Endothelial cell of umbilical vein (primary cell): ENCODE data around the gene FTO. TPM values are rescaled to one million over a fixed set of nuclear protein-coding genes. Genes with fewer than 3 reads are reported as not detected.

Source experiments
- BruUV-seq: library from RNA; stranded (reverse); fragments of 400-500 nt; replicated peaks from 2 replicates; lab custom pipeline; 2021; lab: Mats Ljungman, UMichigan
- CTCF ChIA-PET: fragments of 300-600, 350-600 bp; sonication (Branson Sonifier 250); formaldehyde crosslinking; loops from one replicate; lab custom pipeline; 2021; ENCODE audit warnings: antibody characterized with exemption, inconsistent platforms; lab: Charles Lee
- POLR2A ChIA-PET: fragments of 300-600, 350-600 bp; sonication (Branson Sonifier 250); formaldehyde crosslinking; loops from one replicate; lab custom pipeline; 2021; ENCODE audit warnings: antibody characterized with exemption, inconsistent platforms; lab: Charles Lee
- DNase-seq: peaks from one replicate; pipeline ENCODE4 v3.0.0-alpha.2; 2011; ENCODE audit warnings: low read depth, low spot score
- FAIRE-seq: peaks from 2 replicates; lab custom pipeline; 2011; peaks lifted over from hg19 to GRCh38; lab: Jason Lieb, UNC
- H2AFZ ChIP-seq: 2 replicates; pipeline ENCODE4 v1.6.0; 2012; ENCODE audit warnings: low read depth, low read length, control low read depth, inconsistent platforms
- H3K27ac ChIP-seq: 2 replicates; pipeline ENCODE4 v1.5.1; 2011; ENCODE audit warnings: low read depth, mild to moderate bottlenecking, control low read depth, low read length, moderate library complexity; ENCODE audit not compliant: insufficient read depth
- H3K27me3 ChIP-seq, 2 experiments: 2 replicates each; pipeline versions ENCODE4 v1.6.0 to v1.6.1; 2011; ENCODE audit warnings: low read length in 2 of 2, mixed read lengths in 1 of 2; ENCODE audit not compliant: control insufficient read depth in 2 of 2, insufficient read depth in 2 of 2
- H3K36me3 ChIP-seq, 2 experiments: 2 replicates in 1 of 2; 3 replicates in 1 of 2; pipeline ENCODE4 v1.5.1; 2011; ENCODE audit warnings: low read length in 2 of 2, mild to moderate bottlenecking in 1 of 2, moderate library complexity in 1 of 2; ENCODE audit not compliant: control insufficient read depth in 2 of 2, insufficient read depth in 2 of 2; ENCODE audit errors: extremely low read depth in 1 of 2
- H3K4me1 ChIP-seq: 3 replicates; pipeline ENCODE4 v1.5.1; 2011; ENCODE audit warnings: mild to moderate bottlenecking, low read length; ENCODE audit not compliant: control insufficient read depth, insufficient read depth; ENCODE audit errors: extremely low read depth
- H3K4me2 ChIP-seq: 2 replicates; pipeline ENCODE4 v1.6.1; 2011; ENCODE audit warnings: low read length, control low read depth, mixed read lengths; ENCODE audit not compliant: insufficient read depth
- H3K4me3 ChIP-seq, 3 experiments: fragments of 200-600 bp in 1 of 3; sonication (generic), shearing (Covaris generic) in 1 of 3; replicated peaks in 1 of 3; 2 replicates each; pipeline ENCODE4 v1.5.1; 2011 to 2016; ENCODE audit warnings: control low read depth in 3 of 3, low read length in 3 of 3, mild to moderate bottlenecking in 2 of 3, inconsistent platforms in 1 of 3, low read depth in 1 of 3, moderate library complexity in 1 of 3; ENCODE audit not compliant: insufficient read depth in 1 of 3
- H3K79me2 ChIP-seq: 2 replicates; pipeline ENCODE4 v1.6.0; 2012; ENCODE audit warnings: low read length, inconsistent platforms; ENCODE audit not compliant: control insufficient read depth, insufficient read depth
- H3K9ac ChIP-seq: replicated peaks from 2 replicates; pipeline ENCODE3; 2011; ENCODE audit warnings: low read length, control low read depth; ENCODE audit not compliant: insufficient read depth; ENCODE audit errors: extremely low read depth
- H3K9me1 ChIP-seq: replicated peaks from 3 replicates; pipeline ENCODE4 v1.6.0; 2011; ENCODE audit warnings: mild to moderate bottlenecking, low read length; ENCODE audit not compliant: control insufficient read depth, insufficient read depth; ENCODE audit errors: extremely low read depth
- H3K9me3 ChIP-seq: replicated peaks from 2 replicates; pipeline ENCODE4 v1.5.1; 2012; ENCODE audit warnings: low read length, inconsistent platforms; ENCODE audit not compliant: control insufficient read depth, insufficient read depth
- H4K20me1 ChIP-seq: replicated peaks from 2 replicates; pipeline ENCODE3; 2011; ENCODE audit warnings: mild to moderate bottlenecking, low read length; ENCODE audit not compliant: control insufficient read depth, insufficient read depth; ENCODE audit errors: extremely low read depth
- CTCF ChIP-seq, 2 donors: IDR thresholded peaks; 1 replicate in 1 of 2; 2 replicates in 1 of 2; pipeline ENCODE4 v1.5.1; 2011; ENCODE audit warnings: low read length in 2 of 2, mild to moderate bottlenecking in 2 of 2, moderate library complexity in 2 of 2, control low read depth in 1 of 2, inconsistent platforms in 1 of 2, low read depth in 1 of 2; ENCODE audit not compliant: insufficient read depth in 1 of 2; ENCODE audit errors: extremely low read depth in 1 of 2
- EZH2 ChIP-seq: IDR thresholded peaks from 2 replicates; pipeline ENCODE4 v1.6.1; 2012; ENCODE audit warnings: borderline replicate concordance, low read depth, mild to moderate bottlenecking, moderate library complexity, low read length, inconsistent platforms; ENCODE audit not compliant: severe bottlenecking
- FOS ChIP-seq: IDR thresholded peaks from 2 replicates; pipeline ENCODE4 v1.6.1; 2011; ENCODE audit warnings: mild to moderate bottlenecking, low read length, moderate library complexity, borderline replicate concordance; ENCODE audit not compliant: insufficient read depth
- GATA2 ChIP-seq: IDR thresholded peaks from 2 replicates; pipeline ENCODE4 v1.7.0; 2011; ENCODE audit warnings: low read depth, mild to moderate bottlenecking, moderate library complexity, mixed read lengths, low read length; ENCODE audit not compliant: insufficient read length, insufficient read depth
- JUN ChIP-seq: IDR thresholded peaks from 2 replicates; pipeline ENCODE4 v1.6.1; 2011; ENCODE audit warnings: borderline replicate concordance, low read depth; ENCODE audit not compliant: insufficient read length, insufficient read depth
- MAX ChIP-seq: IDR thresholded peaks from 2 replicates; pipeline ENCODE4 v1.6.1; 2011; ENCODE audit not compliant: insufficient read depth, insufficient read length
- MYC ChIP-seq: IDR thresholded peaks from one replicate; pipeline ENCODE4 v1.6.1; 2011; ENCODE audit warnings: mild to moderate bottlenecking, low read depth, low read length
- POLR2A ChIP-seq: IDR thresholded peaks from 2 replicates; pipeline ENCODE4 v1.6.1; 2012; ENCODE audit warnings: low read depth, mild to moderate bottlenecking, control low read depth, low read length
- POLR2AphosphoS5 ChIP-seq: IDR thresholded peaks from 2 replicates; pipeline ENCODE4 v1.6.1; 2012; ENCODE audit warnings: low read depth, mild to moderate bottlenecking, control low read depth, low read length, moderate library complexity; ENCODE audit not compliant: insufficient read depth
- dilution Hi-C: fragments of 300-500 bp; cut with MboI; formaldehyde crosslinking; loops from one replicate; pipeline ENCODE4 v1.15.0; 2019; ENCODE audit warnings: low sequenced_read_pairs; ENCODE audit not compliant: extremely low pct_ligation_motif_present
- intact Hi-C: fragments of 100-400 bp; cut with micrococcal nuclease; formaldehyde crosslinking; loops from one replicate; pipeline ENCODE4 v1.10.0; 2022
- polyA plus RNA-seq, 4 experiments: library from polyadenylated mRNA; depleted of rRNA in 3 of 4; stranded (reverse) in 3 of 4; unstranded in 1 of 4; fragments of >200 nt; gene quantifications; 2 replicates each; pipeline versions ENCODE4 v1.2.1 to v1.2.3, GENCODE V29; 2011 to 2012; ENCODE audit warnings: missing spikeins in 1 of 4
- total RNA-seq: library from RNA; stranded (reverse); gene quantifications from 2 replicates; pipeline ENCODE4 v1.2.3, GENCODE V29; 2021

FTO gene
- total and polyA plus RNA-seq, 2 donors (not counting 3 experiments of a cell fraction or from before 2014, with no cell fraction given), result 48.6 to 87.1 TPM

- CTCF ChIA-PET, result no interaction called here
- no TSS peak for BruUV-seq
Observed at GRCh38 chr16:54152362-54153239, 448.6 kb downstream of the FTO start.

GRCh38 chr16:54153240-54153934 lies 449.4 kb downstream of the FTO start:
- H3K4me2 ChIP-seq, result no peak overlapping the region
- H3K79me2 ChIP-seq, result no peaks in the 10 kb centered on the region
- FAIRE-seq (no peak), DNase-seq (no peak)
- H3K4me1 ChIP-seq, result no peaks in the 10 kb centered on the region
- no peak overlapping the region for H3K27ac ChIP-seq
- H3K36me3 ChIP-seq, result no peaks in the 10 kb centered on the region
- dilution Hi-C loops, result no loop called here
- H3K9ac ChIP-seq, result no peak overlapping the region
- no peak overlapping the region for H3K4me3 ChIP-seq
- H3K9me3 ChIP-seq, result no peaks in the 10 kb centered on the region
- TF ChIP-seq POLR2A (no peak), MYC (no peak), GATA2 (no peak), MAX (no peak), EZH2 (no peak), POLR2AphosphoS5 (no peak), JUN (no peak), FOS (no peak), CTCF (IDR thresholded peaks at IDR 0.05; ENCODE audit: extremely low read depth in 1 of 2, insufficient read depth in 1 of 2, low read depth in 1 of 2, low read length in 2 of 2) (no peak)
- H3K27me3 ChIP-seq, result peaks cover 2 to 6% of the 10 kb centered on the region in 2 experiments
- POLR2A ChIA-PET, result no interaction called here
- H3K9me1 ChIP-seq, result no peaks in the 10 kb centered on the region
- intact Hi-C loops, result no loop called here
- H4K20me1 ChIP-seq, result no peaks in the 10 kb centered on the region
- CTCF ChIA-PET, result no interaction called here
- H2AFZ ChIP-seq, result no peak overlapping the region
- no TSS peak for BruUV-seq

More at GRCh38 chr16:54152362-54153239, 448.6 kb downstream of the FTO start:
- no peak overlapping the region for H3K4me2 ChIP-seq
- dilution Hi-C loops, result no loop called here
- no peak for TF ChIP-seq MAX
- no peak for TF ChIP-seq POLR2AphosphoS5
- H3K79me2 ChIP-seq, result no peaks in the 10 kb centered on the region
- H3K9me3 ChIP-seq, result no peaks in the 10 kb centered on the region
- H3K36me3 ChIP-seq, result no peaks in the 10 kb centered on the region
- H2AFZ ChIP-seq, result no peak overlapping the region
- DNase-seq (no peak), FAIRE-seq (no peak)
- H3K4me3 ChIP-seq, result no peak overlapping the region
- intact Hi-C loops, result no loop called here
- H3K27me3 ChIP-seq, result peaks cover 2 to 6% of the 10 kb centered on the region in 2 experiments
- H3K4me1 ChIP-seq, result no peaks in the 10 kb centered on the region
- H3K9ac ChIP-seq, result no peak overlapping the region
- POLR2A ChIA-PET, result no interaction called here
- H3K27ac ChIP-seq, result no peak overlapping the region
- H4K20me1 ChIP-seq, result no peaks in the 10 kb centered on the region
- H3K9me1 ChIP-seq, result no peaks in the 10 kb centered on the region
